ENCODE measurements around the gene MYCN.
"Not testable (repeated sequence)": the region's sequence is repeated elsewhere in the genome, so short reads cannot be mapped to it uniquely, and the experiment has no call there.

The MYCN gene

GRCh38 chr2:15911686-15912085, 28.7 kb upstream of the MYCN start:
- H3K27ac ChIP-seq: no peak overlapping the region
- TF ChIP-seq CTCF (IDR thresholded peaks at IDR 0.05): no peak
- no peak for TF ChIP-seq ZFX (IDR thresholded peaks at IDR 0.05; ENCODE audit: borderline replicate concordance)

GRCh38 chr2:15912203-15912602, 28.1 kb upstream of the MYCN start:
- TF ChIP-seq CTCF (IDR thresholded peaks at IDR 0.05): no peak
- TF ChIP-seq ZFX (IDR thresholded peaks at IDR 0.05; ENCODE audit: borderline replicate concordance): no peak
- no peak overlapping the region for H3K27ac ChIP-seq

GRCh38 chr2:15913146-15913545, 27.2 kb upstream of the MYCN start:
- TF ChIP-seq CTCF (IDR thresholded peaks at IDR 0.05) (no peak), ZFX (IDR thresholded peaks at IDR 0.05; ENCODE audit: borderline replicate concordance) (no peak)
- no peak overlapping the region for H3K27ac ChIP-seq

- TF ChIP-seq ZFX (IDR thresholded peaks at IDR 0.05; ENCODE audit: borderline replicate concordance) (no peak), CTCF (IDR thresholded peaks at IDR 0.05) (no peak)
- H3K27ac ChIP-seq: no peak overlapping the region
Observed at GRCh38 chr2:15914596-15915385, 25.6 kb upstream of the MYCN start.

- not testable (repeated sequence) for H3K27ac ChIP-seq
Observed at GRCh38 chr2:15915546-15915945, 24.8 kb upstream of the MYCN start.

- H3K27ac ChIP-seq: no peak overlapping the region
- no peak for TF ChIP-seq ZFX (IDR thresholded peaks at IDR 0.05; ENCODE audit: borderline replicate concordance)
- TF ChIP-seq CTCF (IDR thresholded peaks at IDR 0.05): no peak
Observed at GRCh38 chr2:15916336-15916735, 24.0 kb upstream of the MYCN start.

GRCh38 chr2:15918761-15919356, 21.5 kb upstream of the MYCN start:
- TF ChIP-seq CTCF (IDR thresholded peaks at IDR 0.05): no peak
- no peak for TF ChIP-seq ZFX (IDR thresholded peaks at IDR 0.05; ENCODE audit: borderline replicate concordance)
- no peak overlapping the region for H3K27ac ChIP-seq
